A673 (cell line): ENCODE measurements around the gene C2orf72. TPM values are rescaled to one million over a fixed set of nuclear protein-coding genes. Genes with fewer than 3 reads are reported as not detected.

Source experiments
- BruUV-seq: library from RNA; stranded (reverse); fragments of 400-500 nt; replicated peaks from 2 replicates; lab custom pipeline; 2021; lab: Mats Ljungman, UMichigan
- CTCF ChIA-PET: fragments of 300-600 bp; sonication (Branson Sonifier 250); formaldehyde crosslinking; loops from one replicate; lab custom pipeline; 2022; ENCODE audit warnings: antibody characterized with exemption; lab: Charles Lee
- POLR2A ChIA-PET: fragments of 300-600 bp; sonication (Branson Sonifier 250); formaldehyde crosslinking; loops from one replicate; lab custom pipeline; 2022; ENCODE audit warnings: antibody characterized with exemption; ENCODE audit not compliant: low non-redundant PET; lab: Charles Lee
- DNase-seq: peaks from one replicate; pipeline ENCODE4 v3.0.0-alpha.2; 2015; ENCODE audit warnings: low spot score
- H3K27ac ChIP-seq: fragments of 200-600 bp; sonication (generic); 2 replicates; pipeline ENCODE4 v1.5.1; 2016; ENCODE audit warnings: mixed run types, low read depth, mild to moderate bottlenecking, mixed read lengths, antibody characterized with exemption, low read length; ENCODE audit not compliant: poor library complexity, severe bottlenecking
- H3K27me3 ChIP-seq: fragments of 200-600 bp; sonication (generic); replicated peaks from 2 replicates; pipeline ENCODE4 v1.6.1; 2017; ENCODE audit warnings: mixed run types, low read depth, mild to moderate bottlenecking, mixed read lengths, antibody characterized with exemption, low read length; ENCODE audit not compliant: insufficient read depth, poor library complexity
- H3K36me3 ChIP-seq: fragments of 200-600 bp; sonication (generic); 2 replicates; pipeline ENCODE4 v1.6.1; 2016; ENCODE audit warnings: mixed run types, mild to moderate bottlenecking, mixed read lengths, antibody characterized with exemption, low read length; ENCODE audit not compliant: insufficient read depth, poor library complexity, severe bottlenecking
- H3K4me1 ChIP-seq: fragments of 200-600 bp; sonication (generic); 2 replicates; pipeline ENCODE4 v1.6.1; 2017; ENCODE audit warnings: mixed run types, mild to moderate bottlenecking, mixed read lengths, antibody characterized with exemption, low read length; ENCODE audit not compliant: insufficient read depth, poor library complexity, severe bottlenecking
- H3K4me3 ChIP-seq: fragments of 200-600 bp; sonication (generic); 2 replicates; pipeline ENCODE4 v1.5.1; 2016; ENCODE audit warnings: low read depth, mixed run types, mild to moderate bottlenecking, mixed read lengths, low read length; ENCODE audit not compliant: poor library complexity, severe bottlenecking
- H3K9me3 ChIP-seq: fragments of 200-600 bp; sonication (generic); 2 replicates; pipeline ENCODE4 v1.6.1; 2016; ENCODE audit warnings: mixed run types, low read depth, mild to moderate bottlenecking, mixed read lengths, antibody characterized with exemption, low read length; ENCODE audit not compliant: poor library complexity, severe bottlenecking
- CTCF ChIP-seq: fragments of 300-800, 200-600 bp; sonication (generic); conservative IDR thresholded peaks from 2 replicates; pipeline ENCODE4 v1.5.1; 2017; ENCODE audit warnings: low read depth, mild to moderate bottlenecking, antibody characterized with exemption, low read length, moderate library complexity, mixed read lengths
- EZH2 ChIP-seq: fragments of 200-600 bp; sonication (generic); IDR thresholded peaks from 2 replicates; pipeline ENCODE4 v1.6.1; 2017; ENCODE audit warnings: borderline replicate concordance, low read depth, mild to moderate bottlenecking, mixed read lengths, antibody characterized with exemption, low read length; ENCODE audit not compliant: poor library complexity, severe bottlenecking
- intact Hi-C: fragments of 100-400 bp; cut with micrococcal nuclease; formaldehyde crosslinking; loops from one replicate; pipeline ENCODE4 v1.10.0; 2022; ENCODE audit not compliant: unreplicated experiment
- total RNA-seq: library from RNA; stranded (reverse); gene quantifications from 2 replicates; pipeline ENCODE4 v1.2.3, GENCODE V29; 2021

C2orf72 gene
- total RNA-seq, 1 experiment from 2014 or later: not detected

GRCh38 chr2:231068525-231069222 is 31.4 kb downstream of the C2orf72 start:
- no peaks in the 10 kb centered on the region for H3K4me1 ChIP-seq
- DNase-seq: no peak
- no peak overlapping the region for H3K4me3 ChIP-seq
- no peaks in the 10 kb centered on the region for H3K9me3 ChIP-seq
- H3K36me3 ChIP-seq: peaks cover 97% of the 10 kb centered on the region
- CTCF ChIA-PET: no interaction called here
- TF ChIP-seq EZH2 (no peak), CTCF (no peak)
- no peaks in the 10 kb centered on the region for H3K27me3 ChIP-seq
- H3K27ac ChIP-seq: peak overlapping the region; percentile 22
- BruUV-seq: no TSS peak
- intact Hi-C loops: no loop called here
- POLR2A ChIA-PET: interaction anchor here (0.6 kb wide), 1 partner anchor 22 kb away, joined by 3 read pairs; no protein-coding TSS in a partner anchor

- no peaks in the 10 kb centered on the region for H3K4me1 ChIP-seq
- BruUV-seq: no TSS peak
- TF ChIP-seq EZH2: no peak
- TF ChIP-seq CTCF: no peak
- H3K4me3 ChIP-seq: no peak overlapping the region
- DNase-seq: no peak
- intact Hi-C loops: no loop called here
- no peaks in the 10 kb centered on the region for H3K27me3 ChIP-seq
- no peak overlapping the region for H3K27ac ChIP-seq
- no peaks in the 10 kb centered on the region for H3K9me3 ChIP-seq
- H3K36me3 ChIP-seq: peaks cover 97% of the 10 kb centered on the region
- CTCF ChIA-PET: interaction anchor here (0.6 kb wide), 1 partner anchor 14 kb away, joined by 3 read pairs; no protein-coding TSS in a partner anchor
- POLR2A ChIA-PET: interaction anchor here (0.6 kb wide), 1 partner anchor 21 kb away, joined by 3 read pairs; no protein-coding TSS in a partner anchor
Measured at GRCh38 chr2:231069379-231070054, 32.2 kb downstream of the C2orf72 start.

- ChIA-PET POLR2A (no interaction called here), CTCF (no interaction called here)
- intact Hi-C loops: no loop called here
- H3K36me3 ChIP-seq: peaks cover 91% of the 10 kb centered on the region
- no peak overlapping the region for H3K4me3 ChIP-seq
- no peaks in the 10 kb centered on the region for H3K27me3 ChIP-seq
- no peak for DNase-seq
- no peaks in the 10 kb centered on the region for H3K9me3 ChIP-seq
- no TSS peak for BruUV-seq
- H3K4me1 ChIP-seq: no peaks in the 10 kb centered on the region
- TF ChIP-seq CTCF: no peak
- TF ChIP-seq EZH2: no peak
- no peak overlapping the region for H3K27ac ChIP-seq
Measured at GRCh38 chr2:231084565-231084964, 47.2 kb downstream of the C2orf72 start.
